Measurements from ENCODE around the gene GPC4. TPM values are rescaled to one million over a fixed set of nuclear protein-coding genes. Genes with fewer than 3 reads are reported as not detected.

Gene GPC4
- total and polyA plus RNA-seq, 2 experiments from 2014 or later, result 124 to 183 TPM

DNA sequence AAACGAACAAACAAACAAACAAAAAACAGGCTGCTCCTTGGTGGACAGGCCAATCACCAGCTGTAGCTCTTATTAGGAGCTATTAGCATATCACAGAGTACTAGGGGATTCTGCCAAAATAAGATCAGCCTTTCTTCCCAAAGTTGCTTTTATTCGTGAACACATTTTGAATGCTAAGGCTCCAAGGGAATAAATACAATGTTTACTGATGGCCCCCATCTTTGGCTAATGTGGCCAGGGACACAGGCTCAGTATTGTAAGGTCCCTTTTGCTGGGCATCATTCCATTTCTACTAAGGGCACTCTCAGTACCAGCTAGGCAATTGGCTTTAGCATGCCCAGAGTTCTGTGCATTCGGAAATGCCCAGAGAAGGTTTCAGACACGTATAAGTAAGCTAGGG lies 84.3 kb downstream of the GPC4 start:
- peaks cover 30% of the 10 kb centered on the region for H3K4me1 ChIP-seq (ENCODE audit: insufficient read depth)
- H3K4me2 ChIP-seq, result no peak overlapping the region
- ATAC-seq (no peak), DNase-seq (ENCODE audit: low spot score) (no peak)
- no peaks in the 10 kb centered on the region for H3K9me2 ChIP-seq (ENCODE audit: insufficient read depth)
- no peak overlapping the region for H3K4me3 ChIP-seq
- H3K9me3 Mint-ChIP-seq, result no peaks in the 10 kb centered on the region
- peaks cover 100% of the 10 kb centered on the region for H3K79me2 ChIP-seq (replicated peaks; ENCODE audit: insufficient read depth)
- H3K27ac Mint-ChIP-seq, result no peak overlapping the region
- H3K36me3 ChIP-seq (ENCODE audit: insufficient read depth), result no peaks in the 10 kb centered on the region
- peaks cover 17% of the 10 kb centered on the region for H4K20me1 ChIP-seq (replicated peaks; ENCODE audit: insufficient read depth)
- H3K27ac ChIP-seq (ENCODE audit: low read depth), result no peak overlapping the region
- peaks cover 39% of the 10 kb centered on the region for H3K4me1 Mint-ChIP-seq
- TF ChIP-seq CREB1 (CRISPR knock-in tag; IDR thresholded peaks at IDR 0.05; ENCODE audit: low read depth) (no peak), EZH2phosphoT487 (IDR thresholded peaks at IDR 0.05; ENCODE audit: unreplicated experiment) (no peak)
- H2AFZ ChIP-seq, result no peak overlapping the region
- peaks cover 4% of the 10 kb centered on the region for H3K27me3 Mint-ChIP-seq (ENCODE audit: insufficient read depth, low read depth, poor library complexity)
- no peaks in the 10 kb centered on the region for H3F3A ChIP-seq (replicated peaks; ENCODE audit: low read depth)
- H3K36me3 Mint-ChIP-seq (ENCODE audit: low read depth), result peaks cover 20% of the 10 kb centered on the region; the same call in 2 of the 3 replicates
- H3K4me3 Mint-ChIP-seq, result no peak overlapping the region
- H3K27me3 ChIP-seq (ENCODE audit: insufficient read depth), result no peaks in the 10 kb centered on the region

DNA sequence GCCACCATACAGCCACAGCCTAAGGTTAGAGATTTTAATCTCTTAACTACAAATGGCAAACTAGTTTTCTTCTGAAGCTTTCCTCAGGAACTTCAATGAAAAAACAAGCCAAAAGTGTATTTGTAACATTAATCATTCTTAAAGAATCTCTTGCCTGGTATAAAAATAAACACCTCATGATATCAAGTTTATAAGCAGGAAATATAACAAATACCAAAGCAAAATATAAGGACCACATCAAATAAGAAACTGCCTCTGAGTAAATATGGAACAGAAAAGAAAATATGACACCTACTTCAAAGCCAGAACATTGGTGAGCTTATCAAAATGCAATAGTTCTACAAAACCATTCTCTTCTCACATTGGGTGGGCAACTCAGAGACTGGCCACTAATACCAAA lies 89.9 kb downstream of the GPC4 start:
- no peaks in the 10 kb centered on the region for H3F3A ChIP-seq (replicated peaks; ENCODE audit: low read depth)
- H3K9me2 ChIP-seq (ENCODE audit: insufficient read depth), result no peaks in the 10 kb centered on the region
- Mint-ChIP-seq H3K4me1 (peaks cover 26% of the 10 kb centered on the region), H3K36me3 (ENCODE audit: low read depth) (peaks cover 30% of the 10 kb centered on the region), H3K27ac (0 out of 2 replicates have a peak overlapping the region, but pooled peaks have one; percentile 70), H3K27me3 (ENCODE audit: insufficient read depth, low read depth, poor library complexity) (peaks cover 8% of the 10 kb centered on the region), H3K9me3 (no peaks in the 10 kb centered on the region; the same call in 2 of the 3 replicates), H3K4me3 (no peak overlapping the region)
- H3K4me2 ChIP-seq, result no peak overlapping the region
- DNase-seq (ENCODE audit: low spot score), result no peak
- no peaks in the 10 kb centered on the region for H3K27me3 ChIP-seq (ENCODE audit: insufficient read depth)
- peaks cover 69% of the 10 kb centered on the region for H3K79me2 ChIP-seq (replicated peaks; ENCODE audit: insufficient read depth)
- no peak for ATAC-seq
- H3K36me3 ChIP-seq (ENCODE audit: insufficient read depth), result no peaks in the 10 kb centered on the region
- no peak overlapping the region for H2AFZ ChIP-seq
- H4K20me1 ChIP-seq (replicated peaks; ENCODE audit: insufficient read depth), result peaks cover 26% of the 10 kb centered on the region
- peaks cover 26% of the 10 kb centered on the region for H3K4me1 ChIP-seq (ENCODE audit: insufficient read depth)
- H3K4me3 ChIP-seq, result no peak overlapping the region
- peak overlapping the region; percentile 39; the same call in 1 of the 2 replicates for H3K27ac ChIP-seq (ENCODE audit: low read depth)
- TF ChIP-seq NANOG (IDR thresholded peaks at IDR 0.05; ENCODE audit: borderline replicate concordance) (no peak), ZNF331 (CRISPR knock-in tag; IDR thresholded peaks at IDR 0.05; ENCODE audit: low read depth) (no peak), STAT1 (IDR thresholded peaks at IDR 0.05; ENCODE audit: unreplicated experiment) (no peak), JUNB (IDR thresholded peaks at IDR 0.05; ENCODE audit: unreplicated experiment) (no peak), EZH2phosphoT487 (IDR thresholded peaks at IDR 0.05; ENCODE audit: unreplicated experiment) (no peak), ZNF114 (CRISPR knock-in tag; IDR thresholded peaks at IDR 0.05) (no peak)
- TF ChIP-seq, protein P1, sequence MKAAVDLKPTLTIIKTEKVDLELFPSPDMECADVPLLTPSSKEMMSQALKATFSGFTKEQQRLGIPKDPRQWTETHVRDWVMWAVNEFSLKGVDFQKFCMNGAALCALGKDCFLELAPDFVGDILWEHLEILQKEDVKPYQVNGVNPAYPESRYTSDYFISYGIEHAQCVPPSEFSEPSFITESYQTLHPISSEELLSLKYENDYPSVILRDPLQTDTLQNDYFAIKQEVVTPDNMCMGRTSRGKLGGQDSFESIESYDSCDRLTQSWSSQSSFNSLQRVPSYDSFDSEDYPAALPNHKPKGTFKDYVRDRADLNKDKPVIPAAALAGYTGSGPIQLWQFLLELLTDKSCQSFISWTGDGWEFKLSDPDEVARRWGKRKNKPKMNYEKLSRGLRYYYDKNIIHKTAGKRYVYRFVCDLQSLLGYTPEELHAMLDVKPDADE (IDR thresholded peaks at IDR 0.05), result no peak
- TF ChIP-seq, protein P2, sequence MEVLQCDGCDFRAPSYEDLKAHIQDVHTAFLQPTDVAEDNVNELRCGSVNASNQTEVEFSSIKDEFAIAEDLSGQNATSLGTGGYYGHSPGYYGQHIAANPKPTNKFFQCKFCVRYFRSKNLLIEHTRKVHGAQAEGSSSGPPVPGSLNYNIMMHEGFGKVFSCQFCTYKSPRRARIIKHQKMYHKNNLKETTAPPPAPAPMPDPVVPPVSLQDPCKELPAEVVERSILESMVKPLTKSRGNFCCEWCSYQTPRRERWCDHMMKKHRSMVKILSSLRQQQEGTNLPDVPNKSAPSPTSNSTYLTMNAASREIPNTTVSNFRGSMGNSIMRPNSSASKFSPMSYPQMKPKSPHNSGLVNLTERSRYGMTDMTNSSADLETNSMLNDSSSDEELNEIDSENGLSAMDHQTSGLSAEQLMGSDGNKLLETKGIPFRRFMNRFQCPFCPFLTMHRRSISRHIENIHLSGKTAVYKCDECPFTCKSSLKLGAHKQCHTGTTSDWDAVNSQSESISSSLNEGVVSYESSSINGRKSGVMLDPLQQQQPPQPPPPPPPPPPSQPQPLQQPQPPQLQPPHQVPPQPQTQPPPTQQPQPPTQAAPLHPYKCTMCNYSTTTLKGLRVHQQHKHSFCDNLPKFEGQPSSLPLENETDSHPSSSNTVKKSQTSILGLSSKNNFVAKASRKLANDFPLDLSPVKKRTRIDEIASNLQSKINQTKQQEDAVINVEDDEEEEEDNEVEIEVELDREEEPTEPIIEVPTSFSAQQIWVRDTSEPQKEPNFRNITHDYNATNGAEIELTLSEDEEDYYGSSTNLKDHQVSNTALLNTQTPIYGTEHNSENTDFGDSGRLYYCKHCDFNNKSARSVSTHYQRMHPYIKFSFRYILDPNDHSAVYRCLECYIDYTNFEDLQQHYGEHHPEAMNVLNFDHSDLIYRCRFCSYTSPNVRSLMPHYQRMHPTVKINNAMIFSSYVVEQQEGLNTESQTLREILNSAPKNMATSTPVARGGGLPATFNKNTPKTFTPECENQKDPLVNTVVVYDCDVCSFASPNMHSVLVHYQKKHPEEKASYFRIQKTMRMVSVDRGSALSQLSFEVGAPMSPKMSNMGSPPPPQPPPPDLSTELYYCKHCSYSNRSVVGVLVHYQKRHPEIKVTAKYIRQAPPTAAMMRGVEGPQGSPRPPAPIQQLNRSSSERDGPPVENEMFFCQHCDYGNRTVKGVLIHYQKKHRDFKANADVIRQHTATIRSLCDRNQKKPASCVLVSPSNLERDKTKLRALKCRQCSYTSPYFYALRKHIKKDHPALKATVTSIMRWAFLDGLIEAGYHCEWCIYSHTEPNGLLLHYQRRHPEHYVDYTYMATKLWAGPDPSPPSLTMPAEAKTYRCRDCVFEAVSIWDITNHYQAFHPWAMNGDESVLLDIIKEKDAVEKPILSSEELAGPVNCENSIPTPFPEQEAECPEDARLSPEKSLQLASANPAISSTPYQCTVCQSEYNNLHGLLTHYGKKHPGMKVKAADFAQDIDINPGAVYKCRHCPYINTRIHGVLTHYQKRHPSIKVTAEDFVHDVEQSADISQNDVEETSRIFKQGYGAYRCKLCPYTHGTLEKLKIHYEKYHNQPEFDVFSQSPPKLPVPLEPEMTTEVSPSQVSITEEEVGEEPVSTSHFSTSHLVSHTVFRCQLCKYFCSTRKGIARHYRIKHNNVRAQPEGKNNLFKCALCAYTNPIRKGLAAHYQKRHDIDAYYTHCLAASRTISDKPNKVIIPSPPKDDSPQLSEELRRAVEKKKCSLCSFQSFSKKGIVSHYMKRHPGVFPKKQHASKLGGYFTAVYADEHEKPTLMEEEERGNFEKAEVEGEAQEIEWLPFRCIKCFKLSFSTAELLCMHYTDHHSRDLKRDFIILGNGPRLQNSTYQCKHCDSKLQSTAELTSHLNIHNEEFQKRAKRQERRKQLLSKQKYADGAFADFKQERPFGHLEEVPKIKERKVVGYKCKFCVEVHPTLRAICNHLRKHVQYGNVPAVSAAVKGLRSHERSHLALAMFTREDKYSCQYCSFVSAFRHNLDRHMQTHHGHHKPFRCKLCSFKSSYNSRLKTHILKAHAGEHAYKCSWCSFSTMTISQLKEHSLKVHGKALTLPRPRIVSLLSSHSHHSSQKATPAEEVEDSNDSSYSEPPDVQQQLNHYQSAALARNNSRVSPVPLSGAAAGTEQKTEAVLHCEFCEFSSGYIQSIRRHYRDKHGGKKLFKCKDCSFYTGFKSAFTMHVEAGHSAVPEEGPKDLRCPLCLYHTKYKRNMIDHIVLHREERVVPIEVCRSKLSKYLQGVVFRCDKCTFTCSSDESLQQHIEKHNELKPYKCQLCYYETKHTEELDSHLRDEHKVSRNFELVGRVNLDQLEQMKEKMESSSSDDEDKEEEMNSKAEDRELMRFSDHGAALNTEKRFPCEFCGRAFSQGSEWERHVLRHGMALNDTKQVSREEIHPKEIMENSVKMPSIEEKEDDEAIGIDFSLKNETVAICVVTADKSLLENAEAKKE (CRISPR knock-in tag; IDR thresholded peaks at IDR 0.05), result no peak
- TF ChIP-seq, protein P3, sequence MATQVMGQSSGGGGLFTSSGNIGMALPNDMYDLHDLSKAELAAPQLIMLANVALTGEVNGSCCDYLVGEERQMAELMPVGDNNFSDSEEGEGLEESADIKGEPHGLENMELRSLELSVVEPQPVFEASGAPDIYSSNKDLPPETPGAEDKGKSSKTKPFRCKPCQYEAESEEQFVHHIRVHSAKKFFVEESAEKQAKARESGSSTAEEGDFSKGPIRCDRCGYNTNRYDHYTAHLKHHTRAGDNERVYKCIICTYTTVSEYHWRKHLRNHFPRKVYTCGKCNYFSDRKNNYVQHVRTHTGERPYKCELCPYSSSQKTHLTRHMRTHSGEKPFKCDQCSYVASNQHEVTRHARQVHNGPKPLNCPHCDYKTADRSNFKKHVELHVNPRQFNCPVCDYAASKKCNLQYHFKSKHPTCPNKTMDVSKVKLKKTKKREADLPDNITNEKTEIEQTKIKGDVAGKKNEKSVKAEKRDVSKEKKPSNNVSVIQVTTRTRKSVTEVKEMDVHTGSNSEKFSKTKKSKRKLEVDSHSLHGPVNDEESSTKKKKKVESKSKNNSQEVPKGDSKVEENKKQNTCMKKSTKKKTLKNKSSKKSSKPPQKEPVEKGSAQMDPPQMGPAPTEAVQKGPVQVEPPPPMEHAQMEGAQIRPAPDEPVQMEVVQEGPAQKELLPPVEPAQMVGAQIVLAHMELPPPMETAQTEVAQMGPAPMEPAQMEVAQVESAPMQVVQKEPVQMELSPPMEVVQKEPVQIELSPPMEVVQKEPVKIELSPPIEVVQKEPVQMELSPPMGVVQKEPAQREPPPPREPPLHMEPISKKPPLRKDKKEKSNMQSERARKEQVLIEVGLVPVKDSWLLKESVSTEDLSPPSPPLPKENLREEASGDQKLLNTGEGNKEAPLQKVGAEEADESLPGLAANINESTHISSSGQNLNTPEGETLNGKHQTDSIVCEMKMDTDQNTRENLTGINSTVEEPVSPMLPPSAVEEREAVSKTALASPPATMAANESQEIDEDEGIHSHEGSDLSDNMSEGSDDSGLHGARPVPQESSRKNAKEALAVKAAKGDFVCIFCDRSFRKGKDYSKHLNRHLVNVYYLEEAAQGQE (IDR thresholded peaks at IDR 0.05; ENCODE audit: unreplicated experiment), result no peak

Data from GM23338 (cell line).